Parathyroid adenoma (tissue), 2 donors: ENCODE results near the gene ARF3.

Experiments used
- H2AFZ ChIP-seq: fragments of 300-600 bp; sonication (generic); one replicate; pipeline ENCODE4 v1.7.0; 2017; ENCODE audit warnings: antibody characterized with exemption, mild to moderate bottlenecking
- H3K27ac ChIP-seq: fragments of 300-600 bp; sonication (generic); one replicate; pipeline ENCODE4 v1.7.0; 2017
- H3K27me3 ChIP-seq: fragments of 300-600 bp; sonication (generic); one replicate; pipeline ENCODE4 v1.7.0; 2017; ENCODE audit warnings: low read length; ENCODE audit not compliant: control insufficient read depth, insufficient read depth
- H3K36me3 ChIP-seq: fragments of 300-600 bp; sonication (generic); one replicate; pipeline ENCODE4 v1.7.0; 2017; ENCODE audit warnings: low read length; ENCODE audit not compliant: control insufficient read depth, insufficient read depth
- H3K4me1 ChIP-seq: fragments of 300-600 bp; sonication (generic); one replicate; pipeline ENCODE4 v1.7.0; 2017; ENCODE audit warnings: control low read depth
- H3K4me2 ChIP-seq: fragments of 300-600 bp; sonication (generic); one replicate; pipeline ENCODE4 v1.7.0; 2017; ENCODE audit warnings: low read length
- H3K4me3 ChIP-seq: fragments of 300-600 bp; sonication (generic); one replicate; pipeline ENCODE4 v1.7.0; 2017; ENCODE audit warnings: low read depth, low read length
- H3K79me2 ChIP-seq: fragments of 300-600 bp; sonication (generic); one replicate; pipeline ENCODE4 v1.7.0; 2017; ENCODE audit warnings: control low read depth
- H3K9ac ChIP-seq: fragments of 300-600 bp; sonication (generic); one replicate; pipeline ENCODE4 v1.7.0; 2017; ENCODE audit warnings: mild to moderate bottlenecking
- H3K9me3 ChIP-seq: fragments of 300-600 bp; sonication (generic); one replicate; pipeline ENCODE4 v1.7.0; 2017; ENCODE audit warnings: low read length; ENCODE audit not compliant: control insufficient read depth
- CTCF ChIP-seq: fragments of 300-600 bp; sonication (generic); IDR thresholded peaks from one replicate; pipeline ENCODE4 v1.7.0; 2017; ENCODE audit warnings: antibody characterized with exemption, mild to moderate bottlenecking
- donor health status: primary hyperparathyroidism.

Gene ARF3

GRCh38 chr12:48943221-48943620, 14.1 kb downstream of the ARF3 start:
- TF ChIP-seq CTCF, result no peak
- Histone ChIP-seq H3K4me1 (peaks cover 10% of the 10 kb centered on the region), H3K9ac (no peak overlapping the region), H3K4me3 (no peak overlapping the region), H3K9me3 (no peaks in the 10 kb centered on the region), H3K79me2 (peaks cover 43% of the 10 kb centered on the region), H3K27ac (no peak overlapping the region), H3K36me3 (no peaks in the 10 kb centered on the region), H2AFZ (no peak overlapping the region), H3K4me2 (no peak overlapping the region), H3K27me3 (no peaks in the 10 kb centered on the region)

GRCh38 chr12:48940181-48940580, 17.1 kb downstream of the ARF3 start:
- Histone ChIP-seq H3K27ac (no peak overlapping the region), H3K36me3 (no peaks in the 10 kb centered on the region)

GRCh38 chr12:48938805-48939204, 18.5 kb downstream of the ARF3 start:
- H3K4me1 ChIP-seq, result peaks cover 5% of the 10 kb centered on the region
- H3K4me3 ChIP-seq, result no peak overlapping the region
- no peaks in the 10 kb centered on the region for H3K36me3 ChIP-seq
- H3K9ac ChIP-seq, result no peak overlapping the region
- no peak overlapping the region for H3K4me2 ChIP-seq
- H2AFZ ChIP-seq, result no peak overlapping the region
- H3K27ac ChIP-seq, result no peak overlapping the region
- H3K9me3 ChIP-seq, result no peaks in the 10 kb centered on the region
- H3K79me2 ChIP-seq, result peaks cover 10% of the 10 kb centered on the region
- no peak for TF ChIP-seq CTCF
- no peaks in the 10 kb centered on the region for H3K27me3 ChIP-seq

More at GRCh38 chr12:48940181-48940580, 17.1 kb downstream of the ARF3 start:
- TF ChIP-seq CTCF, result no peak
- no peak overlapping the region for H3K9ac ChIP-seq
- H3K4me1 ChIP-seq, result peaks cover 10% of the 10 kb centered on the region
- H3K27me3 ChIP-seq, result no peaks in the 10 kb centered on the region
- H2AFZ ChIP-seq, result no peak overlapping the region
- no peak overlapping the region for H3K4me3 ChIP-seq
- no peaks in the 10 kb centered on the region for H3K9me3 ChIP-seq
- H3K79me2 ChIP-seq, result peaks cover 21% of the 10 kb centered on the region
- no peak overlapping the region for H3K4me2 ChIP-seq

GRCh38 chr12:48937170-48937569, 20.1 kb downstream of the ARF3 start:
- H3K27ac ChIP-seq, result no peak overlapping the region
- no peaks in the 10 kb centered on the region for H3K36me3 ChIP-seq
- H3K27me3 ChIP-seq, result no peaks in the 10 kb centered on the region
- H3K79me2 ChIP-seq, result no peaks in the 10 kb centered on the region
- TF ChIP-seq CTCF, result no peak
- H3K9me3 ChIP-seq, result no peaks in the 10 kb centered on the region
- H3K4me2 ChIP-seq, result no peak overlapping the region
- no peak overlapping the region for H3K9ac ChIP-seq
- no peak overlapping the region for H2AFZ ChIP-seq
- H3K4me1 ChIP-seq, result no peaks in the 10 kb centered on the region
- H3K4me3 ChIP-seq, result no peak overlapping the region

GRCh38 chr12:48936379-48936979, 20.8 kb downstream of the ARF3 start:
- Histone ChIP-seq H3K36me3 (no peaks in the 10 kb centered on the region), H3K4me1 (no peaks in the 10 kb centered on the region), H3K4me2 (no peak overlapping the region), H3K27ac (no peak overlapping the region), H3K4me3 (no peak overlapping the region), H3K79me2 (no peaks in the 10 kb centered on the region), H3K9me3 (no peaks in the 10 kb centered on the region), H3K27me3 (no peaks in the 10 kb centered on the region), H3K9ac (no peak overlapping the region), H2AFZ (no peak overlapping the region)
- peak; percentile 87 for TF ChIP-seq CTCF
